Activated T-helper 1 cell treated with anti-CD3 and anti-CD28 coated beads, Interleukin-12 subunit alpha, Interleukin-12 subunit beta, Interleukin-2, Interleukin-4 antibody, amounts not matched to agents 30 ng/mL and 10 ng/mL and 1 ng/mL, durations not matched to agents 14 hours and 24 hours and 36 hours (primary cell): ENCODE measurements around the gene OR6C6. TPM values are rescaled to one million over a fixed set of nuclear protein-coding genes. Genes with fewer than 3 reads are reported as not detected.
"Not testable (repeated sequence)": the region's sequence is repeated elsewhere in the genome, so short reads cannot be mapped to it uniquely, and the experiment has no call there.

Experiments
- DNase-seq: peaks from one replicate; pipeline ENCODE4 v3.0.0; 2021; ENCODE audit warnings: low spot score
- H3K27ac Mint-ChIP-seq: one replicate; pipeline ENCODE4 v1.8.0; 2021; ENCODE audit warnings: mild to moderate bottlenecking, mixed read lengths
- H3K27me3 Mint-ChIP-seq: one replicate; pipeline ENCODE4 v1.8.0; 2022; ENCODE audit warnings: mild to moderate bottlenecking, moderate library complexity, mixed read lengths; ENCODE audit not compliant: insufficient read depth
- H3K36me3 Mint-ChIP-seq: one replicate; pipeline ENCODE4 v1.8.0; 2021; ENCODE audit warnings: low read depth, mixed read lengths
- H3K4me1 Mint-ChIP-seq: one replicate; pipeline ENCODE4 v1.8.0; 2021; ENCODE audit warnings: low read depth, mixed read lengths
- H3K4me3 Mint-ChIP-seq: one replicate; pipeline ENCODE4 v1.8.0; 2021; ENCODE audit warnings: mild to moderate bottlenecking, moderate library complexity, mixed read lengths
- H3K9me3 Mint-ChIP-seq: one replicate; pipeline ENCODE4 v1.8.0; 2021; ENCODE audit warnings: mixed read lengths
- intact Hi-C: fragments of 100-400 bp; cut with micrococcal nuclease; formaldehyde crosslinking; loops from one replicate; pipeline ENCODE4 v1.15.1; 2024
- total RNA-seq: library from RNA; stranded (reverse); gene quantifications from 2 replicates; pipeline ENCODE4 v1.2.3, GENCODE V29; 2022

Gene OR6C6
- total RNA-seq = not detected in 2 replicates

DNA sequence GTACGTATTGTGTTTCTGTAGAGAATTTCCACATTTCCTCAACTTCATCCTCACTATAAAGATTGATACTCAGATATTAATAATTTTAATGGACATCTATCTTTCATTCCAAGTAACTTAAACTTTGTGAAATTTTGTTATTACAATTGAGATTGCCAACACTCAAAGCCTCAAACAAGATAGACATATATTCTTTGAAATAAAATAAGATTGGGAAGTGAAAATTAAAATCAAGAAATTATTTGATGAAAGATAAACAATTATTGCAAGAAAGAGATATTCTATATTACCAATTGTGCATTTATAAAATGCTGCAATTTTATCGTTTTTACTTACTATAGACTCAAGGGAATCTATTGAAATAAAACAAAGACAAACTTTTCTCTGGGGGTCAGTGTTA lies at the start of gene OR6C6:
Gene OR6C6, minus strand, starts transcription at position 101 of the 400 bp plus-strand sequence. CDS start 1,337 bp downstream, outside the sequence.
- Mint-ChIP-seq H3K4me1 (no peaks in the 10 kb centered on the region), H3K27ac (no peak within 1 kb of the TSS), H3K9me3 (no peaks in the 10 kb centered on the region), H3K27me3 (peaks cover 4% of the 10 kb centered on the region), H3K4me3 (no peak within 1 kb of the TSS), H3K36me3 (no peaks in the 10 kb centered on the region)
- intact Hi-C loops = no loop called here
- no peak for DNase-seq

DNA sequence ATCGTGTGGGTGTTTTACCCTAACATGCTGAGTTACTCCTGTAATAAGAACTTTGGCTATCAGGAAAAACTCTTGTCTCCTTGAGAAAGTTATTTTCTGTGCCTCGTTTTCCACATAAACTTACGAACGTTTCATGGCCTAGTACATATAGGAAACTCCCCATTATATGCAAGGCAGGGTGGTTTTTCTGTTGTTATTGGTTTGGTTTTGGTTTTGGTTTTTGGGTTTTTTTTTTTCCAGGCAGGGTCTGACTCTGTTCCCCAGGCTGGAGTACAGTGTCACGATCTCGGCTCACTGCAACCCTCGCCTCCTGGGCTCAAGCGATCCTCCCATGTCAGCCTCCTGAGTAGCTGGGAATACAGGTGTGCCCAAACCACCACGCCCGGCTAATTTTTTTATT lies 39.6 kb upstream of the OR6C6 start:
- H3K27ac Mint-ChIP-seq = no peak overlapping the region
- H3K36me3 Mint-ChIP-seq = no peaks in the 10 kb centered on the region
- intact Hi-C loops = no loop called here
- H3K27me3 Mint-ChIP-seq = peaks cover 6% of the 10 kb centered on the region
- H3K4me1 Mint-ChIP-seq = no peaks in the 10 kb centered on the region
- no peak for DNase-seq
- no peaks in the 10 kb centered on the region for H3K9me3 Mint-ChIP-seq
- H3K4me3 Mint-ChIP-seq = no peak overlapping the region

DNA sequence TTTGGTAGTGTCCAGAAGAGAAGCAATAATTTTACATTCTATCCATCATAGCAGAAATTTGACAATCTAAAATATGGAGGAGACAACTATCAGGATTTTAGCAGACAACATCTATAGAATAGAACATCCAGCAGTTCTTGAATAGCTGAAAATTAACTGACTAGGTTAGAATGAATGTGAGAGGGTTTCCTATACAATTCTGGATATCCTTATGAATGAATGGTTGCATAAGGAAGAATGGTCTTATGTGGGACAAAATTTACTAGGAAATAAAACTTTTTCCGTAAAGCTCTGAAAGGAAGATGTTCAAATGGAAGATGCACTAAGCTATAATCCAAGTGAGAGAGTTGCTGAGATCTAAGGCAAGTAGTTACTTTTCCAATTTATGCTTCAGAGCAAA lies 34.1 kb upstream of the OR6C6 start, which contains the start of gene OR6C3:
Gene OR6C3, plus strand, starts transcription at position 301 of the 400 bp plus-strand sequence. CDS start 955 bp downstream, outside the sequence.
- Mint-ChIP-seq H3K27me3 (peaks cover 3% of the 10 kb centered on the region), H3K4me3 (no peak within 1 kb of the TSS), H3K9me3 (no peaks in the 10 kb centered on the region), H3K4me1 (no peaks in the 10 kb centered on the region), H3K36me3 (no peaks in the 10 kb centered on the region), H3K27ac (no peak within 1 kb of the TSS)
- intact Hi-C loops = no loop called here
- DNase-seq = no peak

DNA sequence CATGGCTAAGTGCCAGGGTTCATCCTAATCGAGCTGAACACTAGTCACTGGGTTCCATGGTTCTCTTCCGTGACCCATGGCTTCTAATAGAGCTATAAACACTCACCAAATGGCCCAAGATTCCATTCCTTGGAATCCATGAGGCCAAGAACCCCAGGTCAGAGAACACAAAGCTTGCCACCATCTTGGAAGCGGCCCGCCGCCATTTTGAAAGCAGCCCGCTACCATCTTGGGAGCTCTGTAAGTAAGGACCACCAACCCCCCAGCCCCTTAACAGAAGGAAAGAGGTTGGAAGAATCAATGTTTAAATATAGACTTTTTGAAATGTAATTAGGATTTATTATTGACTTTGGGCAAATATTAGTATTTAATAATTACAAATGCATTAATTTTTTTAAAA lies 29.4 kb upstream of the OR6C6 start:
- H3K27me3 Mint-ChIP-seq, intact Hi-C loops, H3K27ac Mint-ChIP-seq, H3K9me3 Mint-ChIP-seq, H3K4me1 Mint-ChIP-seq, H3K4me3 Mint-ChIP-seq, H3K36me3 Mint-ChIP-seq, DNase-seq: not testable (repeated sequence)

DNA sequence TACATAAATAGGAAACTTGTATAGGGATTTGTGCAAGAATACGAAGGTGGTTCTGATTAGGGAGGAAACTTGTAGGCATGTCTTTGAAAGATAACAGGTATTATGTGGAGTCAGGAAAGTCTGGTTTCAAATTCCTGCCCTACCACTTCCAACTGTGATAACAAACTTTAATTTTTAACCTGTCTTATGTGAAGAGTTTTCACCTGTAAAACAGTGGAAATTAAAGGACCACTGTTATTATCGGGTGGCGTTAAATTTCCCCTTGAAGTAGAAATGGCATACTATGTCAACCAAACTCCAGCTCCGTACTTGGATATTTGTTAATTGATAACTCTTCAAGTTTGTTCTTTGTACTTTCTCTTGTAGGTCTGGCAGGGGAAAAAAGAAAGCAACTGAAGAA lies 23.8 kb upstream of the OR6C6 start:
- no peaks in the 10 kb centered on the region for H3K9me3 Mint-ChIP-seq

DNA sequence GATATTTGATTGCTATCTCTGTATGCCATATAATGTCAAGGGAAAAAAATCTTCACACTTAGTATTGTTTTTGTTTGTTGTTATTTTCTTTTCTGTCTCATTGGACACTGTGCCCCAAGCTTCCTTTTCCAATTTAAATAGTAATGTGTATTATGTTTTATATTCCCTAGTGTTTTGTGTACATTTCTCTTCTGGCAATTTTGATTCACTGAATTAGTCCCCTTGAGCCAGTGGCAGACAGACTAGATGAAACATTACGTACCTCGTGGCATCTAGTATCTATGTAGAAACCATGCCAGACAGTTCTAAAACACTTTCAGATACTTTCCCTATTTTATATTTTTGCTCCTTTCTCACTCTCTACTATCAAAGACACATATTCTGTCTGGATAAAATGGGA lies 17.7 kb upstream of the OR6C6 start, which contains the start of gene OR6C1:
Gene OR6C1, plus strand, starts transcription at position 301 of the 400 bp plus-strand sequence. CDS start 6,257 bp downstream, outside the sequence.
- H3K36me3 Mint-ChIP-seq = no peaks in the 10 kb centered on the region
- H3K9me3 Mint-ChIP-seq = no peaks in the 10 kb centered on the region
- H3K4me1 Mint-ChIP-seq = no peaks in the 10 kb centered on the region
- H3K27me3 Mint-ChIP-seq = peaks cover 4% of the 10 kb centered on the region
- intact Hi-C loops = no loop called here
- H3K27ac Mint-ChIP-seq = no peak within 1 kb of the TSS
- H3K4me3 Mint-ChIP-seq = no peak within 1 kb of the TSS
- no peak for DNase-seq

More for the DNA sequence above, 23.8 kb upstream of the OR6C6 start:
- no peak for DNase-seq
- Mint-ChIP-seq H3K4me1 (no peaks in the 10 kb centered on the region), H3K27me3 (no peaks in the 10 kb centered on the region), H3K27ac (no peak overlapping the region), H3K4me3 (no peak overlapping the region), H3K36me3 (no peaks in the 10 kb centered on the region)
- intact Hi-C loops = no loop called here

DNA sequence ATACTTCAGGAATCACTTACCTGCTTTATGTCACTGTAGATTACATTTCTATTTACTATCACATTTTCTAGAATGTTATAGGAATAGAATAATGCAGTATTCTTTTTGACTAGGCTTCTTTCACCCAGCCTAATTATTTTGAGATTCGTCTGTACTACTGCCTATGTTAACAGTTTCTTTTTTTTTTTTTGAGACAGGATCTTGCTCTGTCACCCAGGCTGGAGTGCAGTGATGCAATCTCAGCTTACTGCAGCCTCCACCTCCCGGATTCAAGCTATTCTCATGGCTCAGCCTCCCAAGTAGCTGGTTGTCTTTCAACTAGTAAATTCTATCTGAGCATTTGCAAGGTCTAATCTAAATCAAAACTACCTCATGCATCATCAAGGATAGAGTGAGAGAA lies 6.4 kb downstream of the OR6C6 start:
- DNase-seq = no peak
- Mint-ChIP-seq H3K27me3 (no peaks in the 10 kb centered on the region), H3K4me1 (no peaks in the 10 kb centered on the region), H3K36me3 (no peaks in the 10 kb centered on the region), H3K9me3 (no peaks in the 10 kb centered on the region), H3K4me3 (no peak overlapping the region), H3K27ac (no peak overlapping the region)
- intact Hi-C loops = no loop called here

DNA sequence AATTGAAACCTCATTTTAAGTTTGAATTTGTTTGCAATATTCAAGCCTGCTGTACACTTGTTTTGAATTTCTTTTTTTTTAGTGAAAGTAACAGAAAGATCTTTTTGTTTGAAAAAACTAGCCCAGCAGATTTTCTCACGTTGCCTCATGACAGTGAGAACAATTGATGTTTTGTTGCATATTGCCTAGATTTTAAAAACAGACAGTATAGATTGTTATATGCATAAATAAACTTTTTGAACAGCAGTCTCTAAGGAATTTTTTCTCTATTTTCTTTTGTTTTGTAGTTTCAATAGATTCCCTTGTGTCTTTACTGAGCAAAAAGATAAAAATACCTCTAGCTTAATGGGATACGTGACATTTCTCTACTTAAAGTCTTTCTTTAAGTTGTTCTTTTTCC lies 15.4 kb downstream of the OR6C6 start:
- Mint-ChIP-seq H3K27me3 (peaks cover 3% of the 10 kb centered on the region), H3K4me3 (no peak overlapping the region), H3K4me1 (no peaks in the 10 kb centered on the region), H3K9me3 (no peaks in the 10 kb centered on the region), H3K27ac (no peak overlapping the region), H3K36me3 (no peaks in the 10 kb centered on the region)
- DNase-seq = no peak
- intact Hi-C loops = no loop called here

DNA sequence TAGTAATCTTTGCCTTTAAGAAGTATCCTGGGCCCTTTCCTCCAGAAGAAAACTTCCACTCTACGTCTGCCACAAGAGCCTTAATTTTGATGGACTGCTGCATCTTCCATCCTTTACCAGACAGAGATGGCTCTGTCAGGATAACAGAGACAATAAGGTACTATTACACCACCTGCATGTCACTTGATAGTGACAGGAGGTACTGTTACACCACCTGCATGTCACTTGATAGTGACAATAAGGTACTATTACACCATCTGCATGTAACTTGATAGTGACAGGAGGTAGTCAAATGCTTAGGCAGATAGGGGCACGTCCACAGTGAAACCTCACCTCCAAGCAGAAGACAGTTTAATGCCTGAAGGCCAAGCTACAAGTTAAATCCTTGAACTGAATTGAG lies 38.1 kb downstream of the OR6C6 start:
- no peaks in the 10 kb centered on the region for H3K4me1 Mint-ChIP-seq
- no peaks in the 10 kb centered on the region for H3K36me3 Mint-ChIP-seq
- H3K27me3 Mint-ChIP-seq = peaks cover 4% of the 10 kb centered on the region
- intact Hi-C loops = no loop called here
- no peak overlapping the region for H3K27ac Mint-ChIP-seq
- H3K9me3 Mint-ChIP-seq = no peaks in the 10 kb centered on the region
- H3K4me3 Mint-ChIP-seq = no peak overlapping the region
- no peak for DNase-seq

DNA sequence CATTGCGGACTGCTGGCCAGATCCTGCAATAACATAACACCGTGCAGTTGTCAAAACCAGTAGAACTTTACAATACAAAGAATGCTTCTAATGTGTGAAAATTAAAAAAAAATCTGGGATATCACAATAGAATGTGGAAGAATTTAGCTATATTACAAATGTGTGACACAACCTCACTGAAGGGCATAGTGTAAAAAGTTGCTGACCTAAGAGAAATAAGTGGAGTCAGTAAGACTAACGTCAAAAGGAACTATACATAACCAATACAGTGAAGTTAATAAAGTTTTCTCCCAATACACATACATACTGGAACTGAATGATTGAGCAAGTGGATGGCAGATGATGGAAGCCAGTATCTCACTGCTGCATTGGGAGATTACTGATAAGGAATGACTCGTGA lies 39.5 kb downstream of the OR6C6 start:
- no peak for DNase-seq
- intact Hi-C loops = no loop called here
- no peak overlapping the region for H3K4me3 Mint-ChIP-seq
- H3K4me1 Mint-ChIP-seq = no peaks in the 10 kb centered on the region
- H3K27me3 Mint-ChIP-seq = no peaks in the 10 kb centered on the region
- no peaks in the 10 kb centered on the region for H3K36me3 Mint-ChIP-seq
- no peak overlapping the region for H3K27ac Mint-ChIP-seq
- H3K9me3 Mint-ChIP-seq = no peaks in the 10 kb centered on the region

DNA sequence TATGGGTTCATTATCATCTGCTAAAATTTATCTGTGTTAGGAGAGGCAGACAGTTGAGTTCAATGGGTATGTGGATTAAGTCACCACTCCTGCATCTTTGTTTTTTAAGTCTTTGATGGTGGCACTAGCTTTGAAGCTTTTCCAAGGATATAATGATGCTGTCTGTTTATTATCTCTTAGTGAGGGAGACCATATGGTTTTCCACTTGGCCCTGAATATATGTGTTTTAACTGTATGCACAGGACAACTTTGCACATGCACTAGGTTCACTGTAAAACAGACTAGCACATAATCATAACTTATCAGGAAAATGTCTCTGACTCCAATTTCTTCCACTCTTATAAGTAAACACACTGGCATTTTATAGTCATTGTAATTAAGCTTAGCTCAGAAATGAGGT lies 43.1 kb downstream of the OR6C6 start:
- no peak for DNase-seq
- Mint-ChIP-seq H3K36me3 (no peaks in the 10 kb centered on the region), H3K4me3 (no peak overlapping the region), H3K9me3 (no peaks in the 10 kb centered on the region), H3K4me1 (no peaks in the 10 kb centered on the region), H3K27me3 (no peaks in the 10 kb centered on the region), H3K27ac (no peak overlapping the region)
- intact Hi-C loops = no loop called here

DNA sequence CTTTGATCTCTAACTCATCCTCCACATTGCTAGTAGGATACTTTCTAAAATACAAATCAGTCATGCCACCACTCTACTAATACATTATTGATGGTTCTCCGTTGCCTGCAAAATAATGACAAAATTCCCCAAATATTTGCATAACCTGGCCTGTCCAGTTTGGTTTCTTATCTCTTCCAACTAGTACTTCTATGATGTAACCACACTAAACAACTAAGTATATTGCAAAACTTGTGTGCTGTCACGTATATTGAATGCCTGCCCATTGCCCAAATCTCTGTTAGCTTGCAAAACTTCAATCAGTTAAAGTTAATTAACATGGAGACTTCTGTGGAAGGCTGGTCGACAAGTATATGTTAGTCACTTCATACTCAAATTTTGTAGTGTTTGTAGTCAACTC lies 45.4 kb downstream of the OR6C6 start:
- no peak for DNase-seq
- Mint-ChIP-seq H3K4me1 (no peaks in the 10 kb centered on the region), H3K9me3 (no peaks in the 10 kb centered on the region), H3K4me3 (no peak overlapping the region), H3K36me3 (no peaks in the 10 kb centered on the region), H3K27me3 (peaks cover 1% of the 10 kb centered on the region), H3K27ac (no peak overlapping the region)
- intact Hi-C loops = no loop called here

DNA sequence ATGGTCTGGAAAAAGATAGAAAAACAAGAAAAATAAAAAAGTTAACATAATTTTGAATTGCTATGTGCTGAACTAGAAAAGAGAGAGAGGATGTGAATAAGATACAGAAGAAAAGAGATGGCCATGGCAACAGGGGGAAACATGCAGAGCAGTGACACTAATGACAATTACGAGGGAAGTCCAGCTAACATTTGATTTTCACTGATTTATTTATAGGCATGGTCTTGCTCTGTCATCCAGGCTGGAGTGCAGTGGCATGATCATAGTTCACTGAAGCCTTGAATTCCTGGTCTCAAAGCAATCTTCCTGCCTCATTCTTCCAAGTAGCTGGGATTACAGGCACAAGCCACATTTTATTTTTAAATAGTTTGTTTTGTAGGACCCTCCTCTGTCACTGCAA lies 50.2 kb downstream of the OR6C6 start:
- peaks cover 2% of the 10 kb centered on the region for H3K27me3 Mint-ChIP-seq

DNA sequence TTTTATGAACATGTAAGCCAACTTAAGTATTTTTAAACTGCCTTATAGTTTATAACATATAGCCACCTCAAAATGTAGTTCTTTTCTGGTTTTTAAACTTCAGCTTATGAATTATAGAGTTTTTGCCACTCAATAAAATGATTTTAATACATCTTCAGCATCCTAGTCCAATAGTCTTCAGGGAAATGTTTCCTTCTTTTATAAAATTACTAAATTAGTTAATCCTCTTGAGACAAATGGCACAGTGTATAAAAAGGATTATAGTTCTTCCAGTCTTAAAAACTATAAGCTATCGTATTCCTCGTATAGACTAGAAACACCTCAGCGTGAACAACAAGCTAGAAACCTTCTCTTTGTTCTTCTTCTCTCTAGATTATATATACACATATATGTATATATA lies 52.1 kb downstream of the OR6C6 start, which contains the start of gene OR6C74:
Gene OR6C74, plus strand, starts transcription at position 301 of the 400 bp plus-strand sequence. CDS start 2,679 bp downstream, outside the sequence.
- H3K9me3 Mint-ChIP-seq = no peaks in the 10 kb centered on the region

More for the DNA sequence above, 50.2 kb downstream of the OR6C6 start:
- intact Hi-C loops = no loop called here
- no peaks in the 10 kb centered on the region for H3K36me3 Mint-ChIP-seq
- no peak for DNase-seq
- H3K4me1 Mint-ChIP-seq = no peaks in the 10 kb centered on the region
- H3K27ac Mint-ChIP-seq = no peak overlapping the region
- H3K4me3 Mint-ChIP-seq = no peak overlapping the region
- no peaks in the 10 kb centered on the region for H3K9me3 Mint-ChIP-seq

More for the DNA sequence above, 52.1 kb downstream of the OR6C6 start, which contains the start of gene OR6C74:
- Mint-ChIP-seq H3K4me3 (no peak within 1 kb of the TSS), H3K27me3 (peaks cover 2% of the 10 kb centered on the region), H3K27ac (no peak within 1 kb of the TSS), H3K4me1 (no peaks in the 10 kb centered on the region), H3K36me3 (no peaks in the 10 kb centered on the region)
- intact Hi-C loops = no loop called here
- DNase-seq = no peak
